GM19438 (cell line): ENCODE measurements around the gene OR4K17.
"Not testable (repeated sequence)": the region's sequence is repeated elsewhere in the genome, so short reads cannot be mapped to it uniquely, and the experiment has no call there.

ENCODE experiments used
- ATAC-seq: cut with Tn5 transposase; IDR thresholded peaks from one replicate; pipeline ENCODE4 v1.9.1; 2021; ENCODE audit warnings: low read depth; ENCODE audit not compliant: unreplicated experiment

Gene OR4K17, protein sequence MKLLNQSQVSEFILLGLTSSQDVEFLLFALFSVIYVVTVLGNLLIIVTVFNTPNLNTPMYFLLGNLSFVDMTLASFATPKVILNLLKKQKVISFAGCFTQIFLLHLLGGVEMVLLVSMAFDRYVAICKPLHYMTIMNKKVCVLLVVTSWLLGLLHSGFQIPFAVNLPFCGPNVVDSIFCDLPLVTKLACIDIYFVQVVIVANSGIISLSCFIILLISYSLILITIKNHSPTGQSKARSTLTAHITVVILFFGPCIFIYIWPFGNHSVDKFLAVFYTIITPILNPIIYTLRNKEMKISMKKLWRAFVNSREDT

GRCh38 chr14:20110438-20110837 is at the start of gene OR4K17:
TSS of gene OR4K17 (plus strand) at chr14:20110739. CDS start at chr14:20117500, 6,761 bp downstream.
- ATAC-seq: no peak

GRCh38 chr14:20092050-20092449 is 18.5 kb upstream of the OR4K17 start:
- no peak for ATAC-seq

GRCh38 chr14:20093442-20093841 is 17.1 kb upstream of the OR4K17 start:
- ATAC-seq: no peak

GRCh38 chr14:20098926-20099770 is 11.4 kb upstream of the OR4K17 start:
- not testable (repeated sequence) for ATAC-seq

DNA sequence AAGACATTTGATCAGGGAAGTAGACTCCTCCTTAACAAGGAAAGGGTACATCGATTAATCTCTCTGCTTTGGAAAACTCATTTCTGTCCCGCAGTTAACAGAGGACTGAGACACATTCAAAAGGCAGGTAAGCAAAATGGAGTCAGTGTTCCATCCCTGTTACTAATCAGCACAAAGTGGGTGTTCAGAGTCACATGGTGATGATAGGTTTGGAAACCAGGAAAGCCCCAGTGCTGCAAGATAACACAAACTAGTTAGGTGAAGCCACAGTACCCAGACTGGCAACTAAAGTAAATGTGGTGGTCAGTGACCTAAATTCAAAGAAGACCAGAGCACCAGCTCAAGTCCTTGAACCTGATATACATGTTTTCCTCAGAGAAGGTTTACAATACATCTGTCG is 1.8 kb downstream of the OR4K17 start:
- no peak for ATAC-seq

- no peak for ATAC-seq
These were observed 6.2 kb downstream of the OR4K17 start for GRCh38 chr14:20116748-20117147.

GRCh38 chr14:20118795-20119194 is 8.3 kb downstream of the OR4K17 start:
- ATAC-seq: no peak

DNA sequence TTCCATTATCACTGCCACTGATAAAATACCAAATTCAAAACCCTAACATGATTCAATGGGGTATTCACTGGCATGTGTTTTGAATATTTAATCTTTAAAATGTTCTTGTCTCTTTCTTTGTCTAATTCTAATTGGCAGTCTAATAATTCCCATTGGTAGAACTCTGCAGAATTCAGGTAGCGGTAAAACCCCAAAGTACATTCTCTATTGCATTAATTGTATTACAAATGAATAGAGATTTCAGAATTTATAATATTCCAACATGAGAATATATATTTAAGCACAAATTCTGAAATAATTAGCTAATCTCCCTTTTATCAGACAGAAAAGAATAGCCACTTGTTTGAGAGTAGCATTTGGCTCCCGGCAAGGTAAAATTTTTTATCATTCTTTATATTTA is 28.0 kb downstream of the OR4K17 start, which contains the start of gene OR4N5:
Gene OR4N5 (plus strand): TSS at position 301 of the 400 bp plus-strand sequence. CDS start 4,916 bp downstream, outside the sequence.
- ATAC-seq: no peak

- no peak for ATAC-seq
These were observed 33.4 kb downstream of the OR4K17 start for GRCh38 chr14:20143911-20144310.

GRCh38 chr14:20144820-20145219 is 34.3 kb downstream of the OR4K17 start:
- no peak for ATAC-seq

DNA sequence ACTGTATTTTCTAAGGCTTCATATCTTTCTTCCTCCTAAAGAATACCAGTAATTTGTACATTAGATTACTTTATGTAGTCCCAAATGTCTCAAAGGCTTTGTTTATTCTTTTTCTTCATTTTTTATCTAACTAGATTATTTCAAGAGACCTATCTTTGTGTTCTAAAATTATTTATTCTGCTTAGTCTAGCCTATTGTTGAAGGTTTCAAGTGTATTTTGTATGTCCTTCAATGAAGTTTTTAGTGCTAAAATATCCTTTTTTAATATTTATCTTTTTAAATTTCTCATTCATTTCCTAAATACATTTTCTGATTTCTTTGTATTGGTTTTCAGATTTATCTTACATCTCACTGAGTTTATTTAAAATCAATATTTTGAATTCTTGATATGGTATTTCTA is 53.9 kb downstream of the OR4K17 start:
- no peak for ATAC-seq

DNA sequence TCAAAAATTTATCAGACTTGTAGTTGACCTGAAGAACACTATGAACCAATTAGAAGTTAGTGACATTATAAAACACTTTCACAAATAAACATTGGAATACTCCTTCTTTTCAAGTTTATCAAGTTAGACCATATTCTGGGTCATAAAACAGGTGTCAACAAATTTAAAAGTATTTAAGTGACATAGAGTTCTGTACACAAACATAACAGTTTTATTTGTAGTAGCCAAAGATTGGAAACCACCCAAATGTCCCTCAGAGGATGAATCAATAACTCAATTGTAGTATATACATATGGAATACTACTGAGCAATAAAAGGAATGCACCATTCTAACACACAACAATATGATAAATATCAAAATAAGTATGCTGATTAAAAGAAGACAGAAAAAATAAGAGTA is 56.6 kb downstream of the OR4K17 start:
- no peak for ATAC-seq

- not testable (repeated sequence) for ATAC-seq
These were observed 59.3 kb downstream of the OR4K17 start for GRCh38 chr14:20169852-20170251.
